Measurements from ENCODE around the gene PPP1R36.

- TF ChIP-seq, protein P1, sequence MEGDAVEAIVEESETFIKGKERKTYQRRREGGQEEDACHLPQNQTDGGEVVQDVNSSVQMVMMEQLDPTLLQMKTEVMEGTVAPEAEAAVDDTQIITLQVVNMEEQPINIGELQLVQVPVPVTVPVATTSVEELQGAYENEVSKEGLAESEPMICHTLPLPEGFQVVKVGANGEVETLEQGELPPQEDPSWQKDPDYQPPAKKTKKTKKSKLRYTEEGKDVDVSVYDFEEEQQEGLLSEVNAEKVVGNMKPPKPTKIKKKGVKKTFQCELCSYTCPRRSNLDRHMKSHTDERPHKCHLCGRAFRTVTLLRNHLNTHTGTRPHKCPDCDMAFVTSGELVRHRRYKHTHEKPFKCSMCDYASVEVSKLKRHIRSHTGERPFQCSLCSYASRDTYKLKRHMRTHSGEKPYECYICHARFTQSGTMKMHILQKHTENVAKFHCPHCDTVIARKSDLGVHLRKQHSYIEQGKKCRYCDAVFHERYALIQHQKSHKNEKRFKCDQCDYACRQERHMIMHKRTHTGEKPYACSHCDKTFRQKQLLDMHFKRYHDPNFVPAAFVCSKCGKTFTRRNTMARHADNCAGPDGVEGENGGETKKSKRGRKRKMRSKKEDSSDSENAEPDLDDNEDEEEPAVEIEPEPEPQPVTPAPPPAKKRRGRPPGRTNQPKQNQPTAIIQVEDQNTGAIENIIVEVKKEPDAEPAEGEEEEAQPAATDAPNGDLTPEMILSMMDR (conservative IDR thresholded peaks at IDR 0.05; ENCODE audit: low read depth, low read length), result no peak
- TF ChIP-seq EZH2 (IDR thresholded peaks at IDR 0.05; ENCODE audit: borderline replicate concordance, low read depth, low read length, poor library complexity, severe bottlenecking), result no peak
Measured at GRCh38 chr14:64536488-64537245, 13.1 kb upstream of the PPP1R36 start.

All from A673 (cell line).